ENCODE results near the gene MYO5A.
"Not testable (repeated sequence)": the region's sequence is repeated elsewhere in the genome, so short reads cannot be mapped to it uniquely, and the experiment has no call there.

Gene MYO5A

DNA sequence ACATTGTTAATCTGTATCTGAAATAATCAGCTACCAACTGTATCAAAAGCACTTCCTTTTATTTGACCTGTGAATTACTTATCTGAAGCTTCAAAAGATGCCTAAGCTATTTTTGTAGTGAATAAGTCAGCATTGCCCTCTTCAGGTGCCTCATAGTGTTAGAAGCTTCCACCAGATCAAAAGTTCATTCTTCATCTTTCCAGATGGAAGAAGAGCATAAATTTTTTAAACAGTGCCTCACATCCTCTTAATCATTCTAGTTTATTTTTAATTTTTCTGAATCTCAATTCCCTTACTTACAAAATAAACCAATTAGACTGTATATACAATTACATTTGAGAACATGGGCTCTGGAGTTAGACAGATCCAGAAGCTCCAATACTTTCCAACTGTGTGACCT lies 65.0 kb downstream of the MYO5A start:
- no peak for DNase-seq (ENCODE audit: low read depth)

DNA sequence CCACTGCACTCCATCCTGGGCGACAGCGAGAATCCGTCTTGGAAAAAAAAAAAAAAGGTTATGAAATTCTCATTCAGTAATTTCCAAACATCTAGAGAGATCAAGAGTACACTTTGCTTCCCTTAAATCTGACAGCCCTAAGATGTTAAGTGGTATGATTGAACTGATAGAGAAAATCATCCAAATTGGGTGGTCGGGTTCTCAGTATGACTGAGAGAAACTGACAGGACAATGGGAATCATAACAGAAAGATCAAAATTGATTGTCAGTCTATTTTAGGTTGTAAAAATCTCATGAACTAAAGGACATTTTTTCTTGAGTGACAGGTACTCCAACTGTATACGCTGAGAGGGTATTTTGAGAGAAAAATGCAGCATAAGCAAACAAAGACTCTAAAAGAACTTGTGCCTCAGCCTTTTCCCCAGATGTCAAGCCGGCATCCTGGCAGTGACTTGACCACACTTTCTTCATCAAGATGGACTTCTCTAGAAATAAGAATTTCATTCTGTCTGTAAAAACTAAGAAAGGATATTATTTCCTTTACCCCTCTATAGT lies 65.8 kb downstream of the MYO5A start:
- no peak for DNase-seq (ENCODE audit: low read depth)

DNA sequence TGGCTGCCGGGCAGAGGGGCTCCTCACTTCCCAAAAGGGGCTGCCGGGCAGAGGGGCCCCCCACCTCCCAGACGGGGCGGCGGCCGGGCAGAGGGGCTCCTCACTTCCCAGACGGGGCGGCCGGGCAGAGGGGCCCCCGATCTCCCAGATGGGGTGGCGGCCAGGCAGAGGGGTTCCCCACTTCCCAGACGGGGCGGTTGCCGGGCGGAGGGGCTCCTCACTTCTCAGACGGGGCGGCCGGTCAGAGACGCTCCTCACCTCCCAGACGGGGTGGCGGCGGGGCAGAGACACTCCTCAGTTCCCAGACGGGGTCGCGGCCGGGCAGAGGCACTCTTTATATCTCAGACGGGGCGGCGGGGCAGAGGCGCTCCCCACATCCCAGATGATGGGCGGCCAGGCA lies 69.0 kb downstream of the MYO5A start:
- not testable (repeated sequence) for DNase-seq (ENCODE audit: low read depth)

DNA sequence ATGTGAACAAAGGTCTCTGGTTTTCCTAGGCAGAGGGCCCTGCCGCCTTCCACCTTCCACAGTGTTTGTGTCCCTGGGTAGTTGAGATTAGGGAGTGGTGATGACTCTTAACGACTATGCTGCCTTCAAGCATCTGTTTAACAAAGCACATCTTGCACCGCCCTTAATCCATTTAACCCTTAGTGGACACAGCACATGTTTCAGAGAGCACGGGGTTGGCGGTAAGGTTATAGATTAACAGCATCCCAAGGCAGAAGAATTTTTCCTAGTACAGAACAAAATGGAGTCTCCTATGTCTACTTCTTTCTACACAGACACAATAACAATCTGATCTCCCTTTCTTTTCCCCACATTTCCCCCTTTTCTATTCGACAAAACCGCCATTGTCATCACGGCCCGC lies 69.4 kb downstream of the MYO5A start:
- DNase-seq (ENCODE audit: low read depth) = not testable (repeated sequence)

DNA sequence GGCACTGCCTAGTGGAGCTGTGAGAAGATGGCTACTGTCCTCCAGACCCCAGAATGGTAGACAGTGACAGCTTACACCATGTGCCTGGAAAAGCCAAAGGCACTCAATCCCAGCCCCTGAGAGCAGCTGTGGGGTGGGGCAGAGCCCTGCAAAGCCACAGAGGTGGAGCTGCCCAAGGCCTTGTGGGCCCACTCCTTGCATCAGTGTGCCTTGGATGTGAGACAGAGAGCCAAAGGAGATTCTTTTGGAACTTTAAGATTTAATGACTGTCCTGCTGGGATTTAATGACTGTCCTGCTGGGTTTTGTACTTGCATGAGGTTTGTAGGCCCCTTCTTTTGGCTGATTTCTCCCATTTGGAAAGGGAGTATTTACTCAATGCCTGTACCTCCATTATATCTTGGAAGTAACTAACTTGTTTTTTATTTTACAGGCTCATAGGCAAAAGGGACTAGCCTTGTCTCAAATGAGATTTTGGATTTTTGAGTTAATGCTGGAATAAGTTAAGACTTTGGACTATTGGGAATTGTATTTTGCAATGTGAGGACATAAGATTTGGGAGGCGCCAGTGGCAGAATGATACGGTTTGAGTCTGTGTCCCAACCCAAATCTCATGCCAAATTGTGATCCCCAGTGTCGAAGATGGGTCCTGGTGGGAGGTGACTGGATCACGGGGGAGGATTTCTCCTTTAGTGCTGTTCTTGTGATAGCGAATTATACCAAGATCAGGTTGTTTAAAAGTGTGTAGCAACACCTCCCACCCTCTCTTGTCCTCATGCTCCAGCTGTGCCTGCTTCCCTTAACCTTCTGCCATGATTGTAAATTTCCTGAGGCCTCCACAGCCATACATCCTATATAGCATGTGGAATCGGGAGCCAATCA lies 80.4 kb downstream of the MYO5A start:
- DNase-seq (ENCODE audit: low read depth) = no peak

DNA sequence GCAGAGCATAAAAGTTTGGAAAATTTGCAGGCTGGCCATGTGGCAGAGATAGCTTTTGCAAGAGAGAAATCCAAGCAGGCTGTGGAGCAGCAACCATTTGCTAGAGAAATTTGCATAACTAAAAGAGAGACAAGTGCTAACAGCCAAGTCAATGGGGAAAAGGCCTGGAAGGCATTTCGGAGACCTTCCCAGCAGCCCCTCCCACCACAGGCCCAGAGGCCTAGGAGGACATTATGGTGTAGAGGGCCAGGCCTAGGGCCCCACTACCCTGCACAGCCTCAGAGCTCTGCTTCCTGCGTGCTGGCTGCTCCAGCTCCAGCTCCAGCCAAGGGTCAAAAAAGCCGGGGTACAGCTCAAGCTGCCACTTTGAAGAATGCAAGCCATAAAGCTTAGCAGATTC lies 82.7 kb downstream of the MYO5A start:
- no peak for DNase-seq (ENCODE audit: low read depth)

DNA sequence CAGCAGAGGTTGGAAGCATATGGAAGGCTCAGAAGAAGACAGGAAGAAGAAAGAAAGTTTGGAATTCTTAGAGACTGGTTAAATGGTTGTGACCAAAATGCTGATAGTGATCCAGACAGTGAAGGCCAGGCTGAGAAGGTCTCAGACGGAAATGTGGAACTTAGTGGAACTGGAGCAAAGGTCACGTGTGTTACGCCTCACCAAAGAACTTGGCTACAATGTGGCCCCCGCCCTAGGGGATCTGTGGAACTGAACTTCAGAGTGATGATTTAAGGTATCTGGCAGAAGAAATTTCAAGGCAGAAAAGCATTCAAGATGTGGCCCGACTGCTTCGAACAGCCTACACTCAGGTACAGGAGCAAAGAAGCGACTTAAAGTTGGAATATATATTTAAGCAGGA lies 83.1 kb downstream of the MYO5A start:
- DNase-seq (ENCODE audit: low read depth) = no peak

DNA sequence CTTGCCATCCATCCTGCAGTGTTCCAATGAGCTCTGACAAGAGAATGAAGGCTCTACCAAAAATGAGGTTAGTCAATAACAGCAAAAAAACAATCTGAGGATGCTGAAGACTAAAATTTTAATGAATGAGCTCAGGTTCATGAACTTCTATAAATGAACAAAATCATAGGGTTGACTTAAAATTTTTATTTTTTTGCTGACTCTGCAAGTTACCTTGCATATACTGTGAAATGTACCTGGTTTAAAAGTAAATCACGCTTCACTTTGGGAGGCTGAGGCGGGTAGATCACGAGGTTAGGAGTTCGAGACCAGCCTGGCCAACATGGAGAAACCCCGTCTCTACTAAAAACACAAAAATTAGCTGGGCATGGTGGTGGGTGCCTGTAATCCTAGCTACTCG lies 85.5 kb downstream of the MYO5A start:
- DNase-seq (ENCODE audit: low read depth) = not testable (repeated sequence)

DNA sequence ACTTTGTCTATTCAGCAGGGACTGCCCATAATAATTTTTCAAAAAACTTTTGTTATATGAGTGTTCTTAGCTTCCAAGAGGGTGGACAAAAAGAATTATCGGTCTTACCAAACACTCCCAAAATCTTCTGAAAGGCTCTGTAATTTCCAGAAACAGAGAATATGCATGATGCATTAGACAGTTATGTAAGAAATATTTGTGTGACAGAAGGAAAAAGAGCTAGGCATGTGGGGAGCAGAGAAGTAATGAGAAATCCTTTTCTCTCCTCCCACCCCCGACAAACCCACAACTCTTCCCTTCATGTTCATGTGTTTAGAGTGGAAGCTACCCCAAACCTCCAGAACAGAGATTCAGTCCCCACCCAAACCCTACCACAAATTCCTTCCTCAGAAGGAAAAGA lies 86.8 kb downstream of the MYO5A start:
- DNase-seq (ENCODE audit: low read depth) = no peak

DNA sequence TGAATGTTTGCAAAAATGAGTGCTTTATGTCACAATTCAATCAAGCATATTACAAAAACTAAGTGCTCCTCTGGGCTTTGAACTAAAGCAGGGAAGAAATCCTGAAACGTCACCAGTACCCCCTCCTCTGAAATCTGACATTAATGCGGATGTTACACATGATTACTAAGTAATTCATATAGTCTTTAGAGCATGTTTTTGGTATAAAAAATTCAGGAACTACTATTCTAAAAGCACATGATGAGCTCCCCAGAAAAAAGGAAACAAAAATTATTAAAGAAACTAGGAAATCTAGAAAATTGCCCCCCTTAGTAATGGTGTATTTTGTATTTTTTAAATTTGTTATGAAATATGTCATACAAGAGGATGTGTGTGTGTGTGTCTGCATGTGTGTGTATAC lies 87.7 kb downstream of the MYO5A start:
- no peak for DNase-seq (ENCODE audit: low read depth)

DNA sequence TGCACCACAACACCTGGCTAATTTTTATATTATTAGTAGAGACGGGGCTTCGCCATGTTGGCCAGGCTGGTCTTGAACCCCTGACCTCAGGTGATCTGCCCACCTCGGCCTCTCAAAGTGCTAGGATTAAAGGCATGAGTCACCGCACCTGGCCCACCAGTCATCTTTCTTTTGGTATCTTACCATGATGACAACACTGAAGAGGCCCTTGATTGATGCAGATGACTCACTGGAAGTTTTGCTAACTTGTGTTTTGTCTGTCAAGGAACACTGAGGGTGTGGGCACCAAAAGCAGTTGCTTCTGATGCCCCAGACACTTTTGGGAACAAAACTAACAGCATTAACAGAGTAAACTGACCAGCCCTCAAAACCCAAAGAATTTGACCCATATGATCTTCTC lies 88.3 kb downstream of the MYO5A start:
- no peak for DNase-seq (ENCODE audit: low read depth)

DNA sequence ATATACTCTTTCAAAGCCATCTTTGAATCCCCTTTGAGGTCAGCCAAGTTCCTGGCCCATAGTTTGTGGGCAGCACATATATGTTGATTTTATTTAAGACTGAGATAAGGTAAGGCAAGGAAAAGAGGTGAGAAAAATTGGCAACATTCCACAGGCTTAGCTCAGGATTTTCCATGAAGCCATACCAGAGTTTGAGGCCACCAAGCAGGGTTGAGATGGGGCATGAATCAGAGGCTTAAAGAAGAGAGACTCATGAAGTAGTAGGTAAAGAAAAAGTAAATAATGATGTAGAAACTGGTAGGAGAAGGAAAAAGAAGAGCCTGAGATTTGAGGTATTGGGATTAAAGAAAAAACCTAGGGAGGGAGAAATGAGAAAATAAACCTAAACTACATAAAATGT lies 89.2 kb downstream of the MYO5A start:
- DNase-seq (ENCODE audit: low read depth) = no peak

DNA sequence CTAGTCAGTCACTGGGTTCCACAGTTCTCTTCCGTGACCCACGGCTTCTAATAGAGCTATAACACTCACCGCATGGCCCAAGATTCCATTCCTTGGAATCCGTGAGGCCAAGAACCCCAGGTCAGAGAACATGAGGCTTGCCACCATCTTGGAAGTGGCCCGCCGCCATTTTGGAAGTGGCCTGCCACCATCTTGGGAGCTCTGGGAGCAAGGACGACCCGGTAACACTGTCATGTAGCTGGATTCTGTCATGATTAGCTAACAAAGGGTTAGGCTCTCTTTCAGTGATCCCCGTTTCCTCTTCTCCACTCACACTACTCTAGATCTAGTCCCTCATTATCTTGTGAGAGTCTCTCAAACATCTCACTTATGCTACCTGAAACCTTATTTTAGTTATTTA lies 89.6 kb downstream of the MYO5A start:
- DNase-seq (ENCODE audit: low read depth) = not testable (repeated sequence)

DNA sequence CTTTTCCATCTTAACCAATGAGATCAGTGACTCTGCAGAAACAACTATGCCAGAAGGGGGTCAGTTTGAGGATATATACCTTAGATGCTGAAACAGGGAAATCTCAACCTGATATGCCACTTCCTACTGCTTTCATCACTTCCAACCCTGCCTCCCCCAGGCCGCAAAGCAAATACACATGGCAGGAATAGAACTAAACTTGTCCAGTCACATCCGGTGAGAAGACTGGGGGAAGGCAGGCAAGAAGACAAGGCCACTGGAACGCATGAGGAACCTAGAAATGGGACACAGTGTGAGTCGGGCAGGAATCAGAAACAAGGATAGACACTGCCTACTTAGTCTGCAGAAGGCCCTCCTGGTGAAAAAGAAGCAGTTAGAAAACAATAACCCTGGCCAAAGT lies 90.6 kb downstream of the MYO5A start:
- DNase-seq (ENCODE audit: low read depth) = no peak

DNA sequence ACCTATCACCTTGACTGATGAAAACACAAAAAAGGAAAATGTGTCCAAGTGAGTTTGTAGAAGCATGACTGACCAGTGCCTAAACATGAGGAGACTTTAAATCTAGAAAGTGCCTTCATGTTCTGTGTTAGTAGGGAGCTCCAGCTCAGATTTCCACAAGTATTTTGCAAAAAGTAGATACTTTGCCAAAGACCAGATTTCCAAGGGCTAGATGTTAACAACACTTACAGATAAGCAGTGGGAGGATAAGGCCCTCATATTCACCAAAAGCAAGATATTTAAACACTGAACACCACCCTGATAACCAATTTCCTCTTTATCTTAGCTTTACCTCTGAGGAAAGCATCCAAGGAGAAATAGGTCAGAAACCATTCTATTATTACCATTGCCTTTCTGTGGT lies 91.0 kb downstream of the MYO5A start:
- no peak for DNase-seq (ENCODE audit: low read depth)

DNA sequence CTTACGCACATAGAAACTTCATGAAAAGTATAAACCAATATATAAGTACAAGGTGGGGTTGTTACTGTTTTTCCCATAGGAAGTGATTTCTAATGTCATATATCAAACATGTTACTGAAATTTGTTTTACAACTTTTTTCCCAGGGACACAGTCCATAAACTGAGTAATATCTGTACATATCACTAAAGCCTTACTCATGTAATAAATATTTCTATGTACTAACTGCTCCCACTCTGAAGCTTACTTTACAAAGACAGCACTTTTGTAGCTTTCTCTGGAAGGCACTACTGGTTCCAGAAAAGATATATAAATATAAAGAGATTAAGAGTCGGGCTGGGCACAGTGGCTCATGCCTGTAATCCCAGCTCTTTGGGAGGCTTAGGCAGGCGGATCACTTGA lies 91.7 kb downstream of the MYO5A start:
- DNase-seq (ENCODE audit: low read depth) = no peak

DNA sequence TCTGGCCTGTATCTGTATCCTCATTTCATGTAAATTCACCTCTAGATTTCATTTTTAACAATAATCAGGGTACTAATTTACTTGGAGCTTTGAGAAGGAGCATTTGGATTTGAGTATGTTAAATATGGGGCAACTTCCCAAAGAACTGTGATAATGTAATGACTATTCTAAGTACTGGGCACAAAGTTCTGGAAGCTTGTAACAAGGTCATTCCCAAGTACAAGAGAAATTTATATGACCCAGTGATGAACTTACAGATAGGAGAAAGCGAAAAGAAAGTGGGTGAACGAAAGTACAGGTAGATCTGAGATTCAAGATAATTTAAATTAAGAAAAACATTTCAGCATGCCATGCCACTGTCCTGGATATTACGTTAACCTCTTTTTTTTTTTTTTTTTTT lies 93.8 kb downstream of the MYO5A start:
- no peak for DNase-seq (ENCODE audit: low read depth)

DNA sequence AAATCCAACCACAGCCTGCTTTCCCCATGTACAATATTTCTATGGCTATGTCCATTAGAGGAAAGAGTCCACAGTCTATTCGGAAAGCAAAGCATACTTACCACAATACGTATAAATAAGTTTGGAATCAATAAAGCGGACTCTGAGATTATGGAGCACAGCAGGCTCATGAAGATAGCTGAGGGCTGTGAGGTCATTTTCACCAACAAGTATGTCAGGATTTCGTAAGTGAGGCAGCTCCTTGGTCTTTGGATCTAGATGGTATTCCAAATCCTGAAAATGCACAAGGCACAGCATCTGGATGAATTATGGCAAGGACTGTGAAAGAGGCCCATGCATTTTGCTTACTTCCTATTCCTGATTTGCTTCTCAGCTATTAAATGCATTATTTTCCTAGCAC lies 100.4 kb downstream of the MYO5A start:
- no peak for DNase-seq (ENCODE audit: low read depth)

DNA sequence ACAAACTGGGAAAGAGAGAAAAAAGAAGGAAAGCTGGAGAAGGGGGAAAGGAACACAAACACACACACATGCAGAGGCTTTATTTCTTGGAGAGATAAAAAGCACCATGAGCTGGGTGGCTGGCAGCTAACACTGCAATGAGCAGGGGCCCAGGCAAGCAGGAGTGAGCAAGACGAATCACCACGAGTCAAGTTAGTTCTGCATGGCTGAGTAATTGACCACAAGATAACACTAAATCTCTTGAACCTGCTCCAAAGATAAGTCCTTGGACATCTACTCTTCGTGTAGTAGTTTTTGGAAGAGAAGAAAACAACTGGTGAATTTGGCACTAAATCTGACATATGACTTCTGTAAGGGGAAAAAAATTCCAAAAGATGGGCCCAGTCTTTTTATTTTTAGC lies 100.9 kb downstream of the MYO5A start:
- no peak for DNase-seq (ENCODE audit: low read depth)

DNA sequence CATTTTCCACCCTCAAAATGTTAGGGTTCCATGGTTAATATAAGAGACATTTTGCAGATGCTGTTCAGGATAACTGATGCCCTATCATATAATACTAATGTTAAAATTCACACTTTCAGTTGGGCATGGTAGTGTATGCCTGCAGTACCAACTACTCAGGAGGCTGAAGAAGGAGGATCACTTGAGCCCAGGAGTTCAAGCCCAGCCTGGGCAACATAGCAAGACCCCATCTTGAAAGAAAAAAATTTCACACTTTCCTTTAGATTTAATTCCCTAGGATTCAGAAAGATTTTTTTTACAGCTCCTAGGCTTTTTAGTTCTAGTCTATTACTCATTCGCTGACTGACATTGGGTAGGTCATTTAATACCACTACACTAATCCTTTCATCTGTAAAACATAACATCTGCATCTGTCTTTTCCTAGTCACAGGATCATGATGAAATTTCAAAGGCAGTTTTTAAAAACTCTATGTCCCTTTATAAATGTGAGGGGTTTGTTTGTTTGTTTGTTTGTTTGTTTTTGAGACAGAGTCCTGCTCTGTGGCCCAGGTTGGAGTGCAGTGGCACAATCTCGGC lies 103.7 kb downstream of the MYO5A start:
- DNase-seq (ENCODE audit: low read depth) = no peak

DNA sequence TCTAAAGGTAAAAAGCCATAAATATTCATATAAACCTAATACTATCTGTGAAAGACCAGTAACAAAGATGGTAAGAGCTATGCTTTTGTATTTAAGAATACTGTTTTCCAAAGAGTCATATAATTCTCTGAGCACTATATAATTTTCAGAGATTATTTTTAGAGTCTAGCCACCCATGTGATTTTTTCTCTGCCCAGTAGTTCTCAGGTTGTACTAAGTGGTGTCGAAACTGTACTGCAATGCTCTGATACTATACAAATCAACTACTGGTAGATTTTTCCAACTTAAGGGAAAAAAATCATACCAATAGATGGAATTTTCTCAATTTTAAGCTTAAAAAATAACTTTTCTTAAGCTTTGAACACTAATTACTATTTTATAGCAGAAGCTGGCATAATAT lies 104.8 kb downstream of the MYO5A start:
- DNase-seq (ENCODE audit: low read depth) = no peak

DNA sequence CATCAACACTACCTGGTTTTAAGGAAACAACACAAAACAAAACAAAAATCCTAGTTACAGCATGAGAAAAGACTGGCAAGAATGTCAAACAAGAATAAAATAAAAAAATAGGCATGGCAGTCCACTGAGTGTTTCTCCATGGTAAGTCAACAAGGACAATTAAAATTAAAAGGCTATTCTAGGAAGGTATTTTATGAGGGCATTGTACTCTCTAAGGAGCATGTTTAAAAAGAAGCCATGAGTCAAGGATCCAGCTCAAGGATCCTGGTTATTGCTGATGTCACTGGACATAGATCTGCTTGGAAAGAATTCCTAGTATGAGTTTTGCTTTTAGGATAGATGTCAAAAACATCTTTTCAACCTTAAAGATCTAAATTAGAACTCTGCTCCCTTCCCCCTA lies 106.7 kb downstream of the MYO5A start:
- DNase-seq (ENCODE audit: low read depth) = no peak

DNA sequence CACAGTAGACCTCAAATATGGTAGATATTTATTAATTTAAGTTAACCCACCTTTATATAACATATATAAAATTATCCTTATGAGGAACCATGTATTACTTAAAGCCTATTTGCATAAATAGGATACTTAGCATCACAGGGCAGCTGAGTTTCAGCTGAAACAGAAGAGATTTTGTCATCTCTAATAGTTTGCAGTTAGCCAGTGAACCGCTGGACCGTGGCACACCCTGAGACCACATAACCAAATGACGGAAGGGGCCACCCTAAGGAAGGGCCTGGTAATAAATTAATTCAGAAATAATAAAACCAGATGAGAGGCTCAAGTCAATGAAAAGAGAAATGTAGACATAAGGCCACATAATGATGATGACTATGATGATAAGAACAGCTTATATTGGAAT lies 107.7 kb downstream of the MYO5A start:
- DNase-seq (ENCODE audit: low read depth) = no peak

DNA sequence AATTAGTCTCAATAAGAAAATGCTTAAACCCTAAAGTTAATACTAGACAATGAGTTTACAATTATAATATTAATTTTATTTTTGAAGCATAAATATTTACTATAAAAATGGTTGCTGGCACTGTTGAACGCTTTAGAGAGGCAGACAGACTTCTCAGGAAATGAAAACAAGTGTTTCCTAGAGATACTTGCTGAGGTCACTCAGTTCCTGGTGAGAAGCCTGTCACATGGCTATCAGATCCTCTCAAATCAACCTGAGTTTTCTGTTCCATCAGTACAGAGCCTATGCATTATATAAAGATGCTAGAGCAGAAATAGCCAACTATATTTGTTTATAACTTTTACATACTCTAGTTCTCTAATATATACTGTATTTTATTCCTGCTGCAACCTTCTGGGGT lies 109.2 kb downstream of the MYO5A start:
- no peak for DNase-seq (ENCODE audit: low read depth)
